HepG2 (cell line): ENCODE data around the gene JKAMP. TPM values are rescaled to one million over a fixed set of nuclear protein-coding genes. Genes with fewer than 3 reads are reported as not detected.

Experiments
- CEBPB ChIP-seq: IDR thresholded peaks from 2 replicates; pipeline ENCODE4 v1.6.1; 2011; ENCODE audit warnings: low read depth, low read length, improper control_type of control experiment, borderline replicate concordance
- CSRNP2 ChIP-seq: sonication (generic); formaldehyde crosslinking; conservative IDR thresholded peaks from 2 replicates; pipeline ENCODE4 v1.8.0; 2022; ENCODE audit warnings: low read depth, missing genetic modification reagents
- FOSL2 ChIP-seq: sonication (generic); formaldehyde crosslinking; IDR thresholded peaks from 2 replicates; pipeline ENCODE4 v1.4.0; 2020; ENCODE audit warnings: missing genetic modification reagents
- HIC2 ChIP-seq: sonication (generic); formaldehyde crosslinking; IDR thresholded peaks from 2 replicates; pipeline ENCODE4 v1.9.0; 2022; ENCODE audit warnings: low read depth, missing genetic modification reagents
- HNRNPLL ChIP-seq: fragments of 200-400 bp; formaldehyde crosslinking; IDR thresholded peaks from 2 replicates; pipeline ENCODE4 v1.6.1; 2017; ENCODE audit warnings: mild to moderate bottlenecking, low read depth, low read length; ENCODE audit not compliant: poor library complexity, severe bottlenecking
- NAIF1 ChIP-seq: sonication (generic); formaldehyde crosslinking; IDR thresholded peaks from 2 replicates; pipeline ENCODE4 v1.5.0; 2020; ENCODE audit warnings: mild to moderate bottlenecking, missing genetic modification reagents, borderline replicate concordance
- NR2F1 ChIP-seq, 2 experiments: fragments of 450-650 bp in 1 of 2; formaldehyde crosslinking in 1 of 2; IDR thresholded peaks; 2 replicates each; pipeline versions ENCODE4 v1.5.0 to v1.6.1; 2016 to 2020; ENCODE audit warnings: mild to moderate bottlenecking in 1 of 2, missing compliant biosample characterization in 1 of 2, missing genetic modification reagents in 1 of 2, moderate library complexity in 1 of 2
- SMARCE1 ChIP-seq: fragments of 450-650 bp; IDR thresholded peaks from 2 replicates; pipeline ENCODE4 v1.6.1; 2017; ENCODE audit warnings: borderline replicate concordance
- USF2 ChIP-seq, 2 experiments: sonication (generic) in 1 of 2; formaldehyde crosslinking in 1 of 2; IDR thresholded peaks; 2 replicates each; pipeline versions ENCODE4 v1.5.1 to v1.6.1; 2011 to 2020; ENCODE audit warnings: borderline replicate concordance in 1 of 2, low read depth in 1 of 2, low read length in 1 of 2, mild to moderate bottlenecking in 1 of 2, missing genetic modification reagents in 1 of 2, moderate library complexity in 1 of 2
- ZBTB20 ChIP-seq: sonication (generic); formaldehyde crosslinking; IDR thresholded peaks from 2 replicates; pipeline ENCODE4 v1.8.1; 2023; ENCODE audit warnings: missing genetic modification reagents, low read depth, mild to moderate bottlenecking, borderline replicate concordance
- ZBTB39 ChIP-seq: sonication (generic); formaldehyde crosslinking; IDR thresholded peaks from 2 replicates; pipeline ENCODE4 v1.5.0; 2020; ENCODE audit warnings: missing genetic modification reagents
- ZGPAT ChIP-seq: IDR thresholded peaks from 2 replicates; pipeline ENCODE4 v1.6.1; 2016; ENCODE audit warnings: mild to moderate bottlenecking
- ZIK1 ChIP-seq: sonication (generic); formaldehyde crosslinking; IDR thresholded peaks from 2 replicates; pipeline ENCODE4 v1.5.0; 2020; ENCODE audit warnings: mild to moderate bottlenecking, low read depth, missing genetic modification reagents, borderline replicate concordance
- ZNF138 ChIP-seq: sonication (generic); formaldehyde crosslinking; IDR thresholded peaks from 2 replicates; pipeline ENCODE4 v1.5.0; 2020; ENCODE audit warnings: mild to moderate bottlenecking, low read depth, missing genetic modification reagents
- ZNF30 ChIP-seq: sonication (generic); formaldehyde crosslinking; IDR thresholded peaks from 2 replicates; pipeline ENCODE4 v1.5.0; 2020; ENCODE audit warnings: mild to moderate bottlenecking, missing genetic modification reagents
- ZNF510 ChIP-seq: sonication (generic); formaldehyde crosslinking; IDR thresholded peaks from 2 replicates; pipeline ENCODE4 v1.4.0; 2020; ENCODE audit warnings: low read depth, mild to moderate bottlenecking, missing genetic modification reagents
- ZNF75D ChIP-seq: sonication (generic); formaldehyde crosslinking; IDR thresholded peaks from 2 replicates; pipeline ENCODE4 v1.8.1; 2023; ENCODE audit warnings: missing genetic modification reagents, mild to moderate bottlenecking, borderline replicate concordance
- polyA plus RNA-seq, 8 experiments: library from polyadenylated mRNA; depleted of rRNA in 3 of 8; stranded (reverse) in 7 of 8; unstranded in 1 of 8; fragments of >200 nt; fragmentation: Illumina TruSeq in 4 of 8; extraction: Trizol in 4 of 8; gene quantifications; 2 replicates each; pipeline versions ENCODE4 v1.2.1 to v1.2.3, GENCODE V29; 2011 to 2016; ENCODE audit warnings: low read depth in 4 of 8, missing spikeins in 1 of 8, mixed read lengths in 1 of 8; ENCODE audit not compliant: insufficient read depth in 1 of 8
- total RNA-seq, 5 experiments: library from RNA; depleted of rRNA; stranded (reverse); fragments of >200 nt; fragmentation: Illumina TruSeq; extraction: Trizol; gene quantifications; 2 replicates each; pipeline ENCODE4 v1.2.3, GENCODE V29; 2016; ENCODE audit warnings: low read depth in 1 of 5

Gene JKAMP
- total and polyA plus RNA-seq, 2 of the 13 experiments (the other 11 are each of a cell fraction or from before 2014, with no cell fraction given), result 56.4 to 135 TPM

GRCh38 chr14:59483819-59484638 lies at the start of gene JKAMP, which contains the start of gene L3HYPDH (continued):
- peak; percentile 87; the same call in 1 of the 2 replicates for TF ChIP-seq ZBTB39
- TF ChIP-seq HIC2 (CRISPR knock-in tag), result peak; percentile 80
- TF ChIP-seq HNRNPLL, result peak; percentile 88
- no peak; the same call in 1 of the 2 replicates for TF ChIP-seq ZNF510
- peak; percentile 56 for TF ChIP-seq FOSL2
- peak; percentile 92 for TF ChIP-seq ZGPAT (CRISPR knock-in tag)
- peak; percentile 4; the same call in 1 of the 2 replicates for TF ChIP-seq CSRNP2 (CRISPR knock-in tag)
- TF ChIP-seq ZNF75D, result peak; percentile 96; the same call in 1 of the 2 replicates
- peak; percentile 95 for TF ChIP-seq ZNF30 (CRISPR knock-in tag)
- no peak; a peak in 1 of 4 replicates for TF ChIP-seq NR2F1 (CRISPR knock-in tag; IDR thresholded peaks at IDR 0.05)
- peak; percentile 72 for TF ChIP-seq ZNF138
- no peak for TF ChIP-seq SMARCE1
- TF ChIP-seq NAIF1 (CRISPR knock-in tag), result peak; percentile 83; the same call in 1 of the 2 replicates
- TF ChIP-seq ZBTB20, result no peak; the same call in 1 of the 2 replicates
- no peak for TF ChIP-seq CEBPB
- peak; percentile 42; the same call in 1 of the 2 replicates for TF ChIP-seq USF2 (IDR thresholded peaks at IDR 0.05; ENCODE audit: low read depth, low read length)
- peak; percentile 65 for TF ChIP-seq USF2 (CRISPR knock-in tag; IDR thresholded peaks at IDR 0.05; ENCODE audit: borderline replicate concordance)
- TF ChIP-seq ZIK1, result peak; percentile 64; the same call in 1 of the 2 replicates
